Sciatic nerve (tissue), 2 donors: Measurements from ENCODE around the gene OR10C1. TPM values are rescaled to one million over a fixed set of nuclear protein-coding genes. Genes with fewer than 3 reads are reported as not detected.
"Not testable (repeated sequence)": the region's sequence is repeated elsewhere in the genome, so short reads cannot be mapped to it uniquely, and the experiment has no call there.

ENCODE experiments used
- ATAC-seq: fragments of 200-7000 bp; cut with Tn5 transposase; one replicate; pipeline ENCODE4 v1.9.1; 2020; ENCODE audit warnings: mild to moderate bottlenecking, moderate library complexity
- DNase-seq: peaks from one replicate; pipeline ENCODE4 v3.0.0-alpha.2; 2020; ENCODE audit warnings: low spot score
- intact Hi-C: fragments of 100-400 bp; cut with DNase I; formaldehyde crosslinking; loops from one replicate; pipeline ENCODE4 v1.14.2; 2022
- total RNA-seq: library from RNA; stranded (reverse); fragmentation: NEBNext Ultra II Directional; extraction: Animal tissue kit (Norgen Biotek cat#: 25700); gene quantifications from one replicate; pipeline ENCODE4 v1.2.1, GENCODE V29; 2021
- donor health status: DM: no; HTN: no; CAD: no.
- donor health status: DM: no; HTN: no; CAD: no.

Gene OR10C1
- total RNA-seq, result not detected

GRCh38 chr6:29439006-29439405, at the start of gene OR10C1:
TSS of gene OR10C1 (plus strand) at chr6:29439306. CDS start at chr6:29440016, 710 bp downstream.
- DNase-seq, result no peak
- intact Hi-C loops, result no loop called here
- no peak for ATAC-seq

GRCh38 chr6:29395331-29395730, 43.8 kb upstream of the OR10C1 start, which contains the start of gene OR12D2:
TSS of gene OR12D2 (plus strand) at chr6:29395631. CDS start at chr6:29396700, 1,069 bp downstream.
- intact Hi-C loops, result no loop called here
- no peak for ATAC-seq
- DNase-seq, result no peak

- DNase-seq, result no peak
- intact Hi-C loops, result no loop called here
- ATAC-seq, result no peak
Observed at GRCh38 chr6:29399525-29399924, 39.6 kb upstream of the OR10C1 start.

GRCh38 chr6:29403801-29404200, 35.3 kb upstream of the OR10C1 start:
- ATAC-seq (no peak), DNase-seq (no peak)
- intact Hi-C loops, result no loop called here

GRCh38 chr6:29414588-29414987, 24.5 kb upstream of the OR10C1 start, which contains the start of gene OR12D1:
TSS of gene OR12D1 (plus strand) at chr6:29414928.
- ATAC-seq (no peak), DNase-seq (no peak)
- intact Hi-C loops, result no loop called here

GRCh38 chr6:29419516-29419915, 19.6 kb upstream of the OR10C1 start:
- ATAC-seq, result no peak
- DNase-seq, result no peak
- intact Hi-C loops, result loop anchor here (2.0 kb wide), 1 partner anchor 59 kb away; no protein-coding TSS in a partner anchor

- no peak for DNase-seq
- intact Hi-C loops, result no loop called here
- no peak for ATAC-seq
Observed at GRCh38 chr6:29424168-29424567, 14.9 kb upstream of the OR10C1 start.

GRCh38 chr6:29424575-29424974, 14.5 kb upstream of the OR10C1 start:
- intact Hi-C loops, result no loop called here
- DNase-seq (no peak), ATAC-seq (no peak)

GRCh38 chr6:29425075-29425474, 14.0 kb upstream of the OR10C1 start:
- DNase-seq (no peak), ATAC-seq (no peak)
- intact Hi-C loops, result no loop called here

- DNase-seq (no peak), ATAC-seq (no peak)
- intact Hi-C loops, result no loop called here
Observed at GRCh38 chr6:29426654-29427053, 12.5 kb upstream of the OR10C1 start.

GRCh38 chr6:29436730-29437129, 2.4 kb upstream of the OR10C1 start:
- ATAC-seq, DNase-seq, intact Hi-C loops: not testable (repeated sequence)

- intact Hi-C loops, result no loop called here
- no peak for ATAC-seq
- no peak for DNase-seq
Observed at GRCh38 chr6:29442719-29443118, 3.6 kb downstream of the OR10C1 start.

- intact Hi-C loops, DNase-seq, ATAC-seq: not testable (repeated sequence)
Observed at GRCh38 chr6:29444031-29444430, 4.9 kb downstream of the OR10C1 start.

- no peak for DNase-seq
- intact Hi-C loops, result no loop called here
- no peak for ATAC-seq
Observed at GRCh38 chr6:29447670-29448069, 8.6 kb downstream of the OR10C1 start.

- ATAC-seq, result no peak
- DNase-seq, result no peak
- intact Hi-C loops, result no loop called here
Observed at GRCh38 chr6:29451471-29452193, 12.5 kb downstream of the OR10C1 start.

- ATAC-seq, result no peak
- DNase-seq, result no peak
- intact Hi-C loops, result no loop called here
Observed at GRCh38 chr6:29456971-29457370, 17.9 kb downstream of the OR10C1 start, which contains the start of the genes OR11A1 and OR2H1. TSS of gene OR11A1 (minus strand) at chr6:29457071. CDS start at chr6:29427641, 29,430 bp downstream. TSS of gene OR2H1 (plus strand) at chr6:29457155. CDS start at chr6:29461770, 4,615 bp downstream.

- intact Hi-C loops, result no loop called here
- DNase-seq (no peak), ATAC-seq (no peak)
Observed at GRCh38 chr6:29461021-29461814, 22.1 kb downstream of the OR10C1 start.

- intact Hi-C loops, result no loop called here
- ATAC-seq (no peak), DNase-seq (no peak)
Observed at GRCh38 chr6:29462022-29462421, 22.9 kb downstream of the OR10C1 start.

GRCh38 chr6:29465279-29465678, 26.2 kb downstream of the OR10C1 start:
- intact Hi-C loops, result no loop called here
- DNase-seq, result no peak

GRCh38 chr6:29465801-29466200, 26.7 kb downstream of the OR10C1 start:
- intact Hi-C loops, result no loop called here
- ATAC-seq (no peak), DNase-seq (no peak)

More at GRCh38 chr6:29465279-29465678, 26.2 kb downstream of the OR10C1 start:
- no peak for ATAC-seq
